ENCODE data around the gene CADPS2. TPM values are rescaled to one million over a fixed set of nuclear protein-coding genes. Genes with fewer than 3 reads are reported as not detected.

The CADPS2 gene
- total RNA-seq, 1 donor from 2014 or later, result 0.22 TPM

DNA sequence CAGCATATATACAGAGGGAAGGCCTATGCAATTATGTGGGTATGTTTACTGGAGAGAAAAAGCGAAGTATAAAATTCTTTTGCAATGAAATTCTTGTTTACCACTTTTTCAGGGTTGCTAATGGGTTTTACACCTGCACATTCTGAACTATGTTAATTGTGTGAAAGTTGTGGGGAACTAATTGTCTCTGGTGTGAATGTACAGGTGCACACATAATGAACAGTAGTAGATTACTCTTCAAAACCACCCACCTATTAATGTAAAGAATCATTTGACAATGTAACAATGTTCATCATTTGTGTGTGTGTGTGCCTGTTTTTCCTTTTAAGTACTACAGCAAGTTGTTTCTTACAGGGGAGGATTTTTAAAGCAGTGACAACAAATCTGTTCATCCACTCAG is 501.7 kb downstream of the CADPS2 start:
- H3K27me3 Mint-ChIP-seq (ENCODE audit: unreplicated experiment), result no peaks in the 10 kb centered on the region
- no peak overlapping the region for H3K27ac Mint-ChIP-seq (ENCODE audit: unreplicated experiment)
- peaks cover 3% of the 10 kb centered on the region for H3K9me3 Mint-ChIP-seq (ENCODE audit: unreplicated experiment)
- H3K4me3 Mint-ChIP-seq (ENCODE audit: unreplicated experiment), result no peak overlapping the region
- no peak for DNase-seq
- TF ChIP-seq, protein P1, sequence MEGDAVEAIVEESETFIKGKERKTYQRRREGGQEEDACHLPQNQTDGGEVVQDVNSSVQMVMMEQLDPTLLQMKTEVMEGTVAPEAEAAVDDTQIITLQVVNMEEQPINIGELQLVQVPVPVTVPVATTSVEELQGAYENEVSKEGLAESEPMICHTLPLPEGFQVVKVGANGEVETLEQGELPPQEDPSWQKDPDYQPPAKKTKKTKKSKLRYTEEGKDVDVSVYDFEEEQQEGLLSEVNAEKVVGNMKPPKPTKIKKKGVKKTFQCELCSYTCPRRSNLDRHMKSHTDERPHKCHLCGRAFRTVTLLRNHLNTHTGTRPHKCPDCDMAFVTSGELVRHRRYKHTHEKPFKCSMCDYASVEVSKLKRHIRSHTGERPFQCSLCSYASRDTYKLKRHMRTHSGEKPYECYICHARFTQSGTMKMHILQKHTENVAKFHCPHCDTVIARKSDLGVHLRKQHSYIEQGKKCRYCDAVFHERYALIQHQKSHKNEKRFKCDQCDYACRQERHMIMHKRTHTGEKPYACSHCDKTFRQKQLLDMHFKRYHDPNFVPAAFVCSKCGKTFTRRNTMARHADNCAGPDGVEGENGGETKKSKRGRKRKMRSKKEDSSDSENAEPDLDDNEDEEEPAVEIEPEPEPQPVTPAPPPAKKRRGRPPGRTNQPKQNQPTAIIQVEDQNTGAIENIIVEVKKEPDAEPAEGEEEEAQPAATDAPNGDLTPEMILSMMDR (IDR thresholded peaks at IDR 0.05; ENCODE audit: partially characterized antibody, unreplicated experiment), result no peak
- peaks cover 32% of the 10 kb centered on the region for H3K4me1 Mint-ChIP-seq (ENCODE audit: low read depth, unreplicated experiment)
- H3K36me3 Mint-ChIP-seq (ENCODE audit: unreplicated experiment), result no peaks in the 10 kb centered on the region

GRCh38 chr7:122383934-122384333 is 502.3 kb downstream of the CADPS2 start:
- DNase-seq, result peak; percentile 32
- TF ChIP-seq, protein P1 (IDR thresholded peaks at IDR 0.05; ENCODE audit: partially characterized antibody, unreplicated experiment), result no peak
- Mint-ChIP-seq H3K9me3 (ENCODE audit: unreplicated experiment) (peaks cover 3% of the 10 kb centered on the region), H3K4me3 (ENCODE audit: unreplicated experiment) (peak overlapping the region; percentile 33), H3K36me3 (ENCODE audit: unreplicated experiment) (no peaks in the 10 kb centered on the region), H3K27ac (ENCODE audit: unreplicated experiment) (peak overlapping the region; percentile 85), H3K27me3 (ENCODE audit: unreplicated experiment) (no peaks in the 10 kb centered on the region), H3K4me1 (ENCODE audit: low read depth, unreplicated experiment) (peaks cover 37% of the 10 kb centered on the region)

DNA sequence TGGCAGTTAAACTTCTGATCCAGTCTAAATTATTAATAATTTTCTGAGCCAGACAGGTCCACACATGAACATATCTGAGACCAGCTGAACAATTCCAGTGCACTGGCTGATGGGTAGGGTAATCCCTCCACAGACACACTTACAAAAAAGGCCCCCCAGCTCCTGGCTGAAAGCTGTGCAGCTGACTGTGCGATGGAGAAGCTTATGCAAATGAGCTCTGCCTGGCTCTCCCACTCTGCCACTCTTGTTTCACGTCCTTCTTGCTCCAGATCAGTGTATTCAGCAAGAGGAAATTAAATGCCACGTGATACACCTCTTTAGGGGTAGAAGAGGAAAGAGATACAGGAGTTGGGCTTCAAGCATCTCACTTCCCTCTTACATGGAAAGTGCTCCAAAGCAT is 505.3 kb downstream of the CADPS2 start:
- Mint-ChIP-seq H3K27me3 (ENCODE audit: unreplicated experiment) (peaks cover 3% of the 10 kb centered on the region), H3K4me1 (ENCODE audit: low read depth, unreplicated experiment) (peaks cover 50% of the 10 kb centered on the region), H3K9me3 (ENCODE audit: unreplicated experiment) (peaks cover 6% of the 10 kb centered on the region), H3K27ac (ENCODE audit: unreplicated experiment) (peak overlapping the region; percentile 3), H3K36me3 (ENCODE audit: unreplicated experiment) (no peaks in the 10 kb centered on the region), H3K4me3 (ENCODE audit: unreplicated experiment) (no peak overlapping the region)
- TF ChIP-seq, protein P1 (IDR thresholded peaks at IDR 0.05; ENCODE audit: partially characterized antibody, unreplicated experiment), result no peak
- DNase-seq, result peak; percentile 21

- H3K4me1 Mint-ChIP-seq (ENCODE audit: low read depth, unreplicated experiment), result peaks cover 46% of the 10 kb centered on the region
- H3K27me3 Mint-ChIP-seq (ENCODE audit: unreplicated experiment), result peaks cover 3% of the 10 kb centered on the region
- no peak overlapping the region for H3K4me3 Mint-ChIP-seq (ENCODE audit: unreplicated experiment)
- peaks cover 6% of the 10 kb centered on the region for H3K9me3 Mint-ChIP-seq (ENCODE audit: unreplicated experiment)
- TF ChIP-seq, protein P1 (IDR thresholded peaks at IDR 0.05; ENCODE audit: partially characterized antibody, unreplicated experiment), result no peak
- DNase-seq, result no peak
- H3K27ac Mint-ChIP-seq (ENCODE audit: unreplicated experiment), result no peak overlapping the region
- H3K36me3 Mint-ChIP-seq (ENCODE audit: unreplicated experiment), result no peaks in the 10 kb centered on the region
Observed at GRCh38 chr7:122379491-122379890, 506.8 kb downstream of the CADPS2 start.

DNA sequence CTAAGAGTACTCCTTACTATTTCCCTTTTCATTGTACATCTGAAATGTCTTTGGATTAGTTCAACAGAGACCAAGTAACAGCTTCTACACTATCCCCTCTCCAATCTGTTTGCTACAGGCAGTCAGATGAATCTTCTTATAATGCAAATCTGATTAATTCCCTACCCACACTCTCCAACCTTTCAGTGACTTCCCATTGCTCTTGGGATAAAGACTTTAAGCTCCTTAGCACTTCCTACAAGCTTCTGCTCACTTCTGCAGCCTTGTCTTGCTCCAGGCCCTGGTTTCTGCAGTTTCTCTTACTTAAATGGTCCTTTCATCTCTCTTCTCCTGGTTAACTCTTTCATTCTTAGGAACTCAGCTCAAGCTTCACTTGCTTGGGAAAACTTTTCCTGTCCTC is 516.5 kb downstream of the CADPS2 start:
- Mint-ChIP-seq H3K27me3 (ENCODE audit: unreplicated experiment) (no peaks in the 10 kb centered on the region), H3K4me3 (ENCODE audit: unreplicated experiment) (no peak overlapping the region), H3K9me3 (ENCODE audit: unreplicated experiment) (peaks cover 2% of the 10 kb centered on the region), H3K27ac (ENCODE audit: unreplicated experiment) (no peak overlapping the region), H3K36me3 (ENCODE audit: unreplicated experiment) (no peaks in the 10 kb centered on the region), H3K4me1 (ENCODE audit: low read depth, unreplicated experiment) (peaks cover 7% of the 10 kb centered on the region)
- TF ChIP-seq, protein P1 (IDR thresholded peaks at IDR 0.05; ENCODE audit: partially characterized antibody, unreplicated experiment), result no peak
- no peak for DNase-seq
